B cell (primary cell): ENCODE measurements around the gene GGT1. TPM values are rescaled to one million over a fixed set of nuclear protein-coding genes. Genes with fewer than 3 reads are reported as not detected.

Experiments
- polyA plus RNA-seq: library from polyadenylated mRNA; depleted of rRNA; stranded (reverse); fragments of >200 nt; gene quantifications from 2 replicates; pipeline ENCODE4 v1.2.3, GENCODE V29; 2012
- total RNA-seq, 2 donors: library from RNA; stranded (reverse); fragments of 120-200 nt in 1 of 2; gene quantifications; 1 replicate in 1 of 2; 2 replicates in 1 of 2; pipeline versions ENCODE4 v1.2.3 to v1.2.4, GENCODE V29; 2013 to 2022

GGT1 gene
- total and polyA plus RNA-seq, 2 donors (not counting 1 experiment from before 2014, with no cell fraction given), result 7.8 to 22.1 TPM

Other genes starting within 250 kb of the GGT1 start
- gene ADORA2A, start 175.6 kb upstream of the GGT1 start, total RNA-seq, result 45.4 and 49.3 TPM in 2 replicates
- 30.5 and 32.4 TPM in 2 replicates for gene ADORA2A, start 175.6 kb upstream of the GGT1 start, polyA plus RNA-seq
- gene UPB1, start 107.9 kb upstream of the GGT1 start, total RNA-seq, result 3.8 and 4.0 TPM in 2 replicates
- gene UPB1, start 107.9 kb upstream of the GGT1 start, polyA plus RNA-seq, result 0.49 and 1.2 TPM in 2 replicates
- gene GUCD1, start 48.1 kb upstream of the GGT1 start, total RNA-seq, result 257 and 280 TPM in 2 replicates
- 248 and 378 TPM in 2 replicates for gene GUCD1, start 48.1 kb upstream of the GGT1 start, polyA plus RNA-seq
- gene SNRPD3, start 47.2 kb upstream of the GGT1 start, total RNA-seq, result 76.7 and 79.0 TPM in 2 replicates
- 92.7 and 165 TPM in 2 replicates for gene SNRPD3, start 47.2 kb upstream of the GGT1 start, polyA plus RNA-seq
- 1.3 TPM in 2 replicates for gene LRRC75B, start 10.1 kb upstream of the GGT1 start, total RNA-seq
- gene LRRC75B, start 10.1 kb upstream of the GGT1 start, polyA plus RNA-seq, result 1.2 and 3.1 TPM in 2 replicates
- not detected in 2 replicates for gene PIWIL3, start 171.5 kb downstream of the GGT1 start, total RNA-seq
- gene PIWIL3, start 171.5 kb downstream of the GGT1 start, polyA plus RNA-seq, result not detected in 2 replicates
- gene SGSM1, start 203.0 kb downstream of the GGT1 start, total RNA-seq, result 0.61 and 0.91 TPM in 2 replicates
- gene SGSM1, start 203.0 kb downstream of the GGT1 start, polyA plus RNA-seq, result 0.36 and 1.3 TPM in 2 replicates